A673 (cell line): ENCODE data around the gene ABCG8. TPM values are rescaled to one million over a fixed set of nuclear protein-coding genes. Genes with fewer than 3 reads are reported as not detected.

Source experiments
- BruUV-seq: library from RNA; stranded (reverse); fragments of 400-500 nt; replicated peaks from 2 replicates; lab custom pipeline; 2021; lab: Mats Ljungman, UMichigan
- CTCF ChIA-PET: fragments of 300-600 bp; sonication (Branson Sonifier 250); formaldehyde crosslinking; loops from one replicate; lab custom pipeline; 2022; ENCODE audit warnings: antibody characterized with exemption; lab: Charles Lee
- POLR2A ChIA-PET: fragments of 300-600 bp; sonication (Branson Sonifier 250); formaldehyde crosslinking; loops from one replicate; lab custom pipeline; 2022; ENCODE audit warnings: antibody characterized with exemption; ENCODE audit not compliant: low non-redundant PET; lab: Charles Lee
- DNase-seq: peaks from one replicate; pipeline ENCODE4 v3.0.0-alpha.2; 2015; ENCODE audit warnings: low spot score
- H3K27ac ChIP-seq: fragments of 200-600 bp; sonication (generic); 2 replicates; pipeline ENCODE4 v1.5.1; 2016; ENCODE audit warnings: mixed run types, low read depth, mild to moderate bottlenecking, mixed read lengths, antibody characterized with exemption, low read length; ENCODE audit not compliant: poor library complexity, severe bottlenecking
- H3K27me3 ChIP-seq: fragments of 200-600 bp; sonication (generic); replicated peaks from 2 replicates; pipeline ENCODE4 v1.6.1; 2017; ENCODE audit warnings: mixed run types, low read depth, mild to moderate bottlenecking, mixed read lengths, antibody characterized with exemption, low read length; ENCODE audit not compliant: insufficient read depth, poor library complexity
- H3K36me3 ChIP-seq: fragments of 200-600 bp; sonication (generic); 2 replicates; pipeline ENCODE4 v1.6.1; 2016; ENCODE audit warnings: mixed run types, mild to moderate bottlenecking, mixed read lengths, antibody characterized with exemption, low read length; ENCODE audit not compliant: insufficient read depth, poor library complexity, severe bottlenecking
- H3K4me1 ChIP-seq: fragments of 200-600 bp; sonication (generic); 2 replicates; pipeline ENCODE4 v1.6.1; 2017; ENCODE audit warnings: mixed run types, mild to moderate bottlenecking, mixed read lengths, antibody characterized with exemption, low read length; ENCODE audit not compliant: insufficient read depth, poor library complexity, severe bottlenecking
- H3K4me3 ChIP-seq: fragments of 200-600 bp; sonication (generic); 2 replicates; pipeline ENCODE4 v1.5.1; 2016; ENCODE audit warnings: low read depth, mixed run types, mild to moderate bottlenecking, mixed read lengths, low read length; ENCODE audit not compliant: poor library complexity, severe bottlenecking
- H3K9me3 ChIP-seq: fragments of 200-600 bp; sonication (generic); 2 replicates; pipeline ENCODE4 v1.6.1; 2016; ENCODE audit warnings: mixed run types, low read depth, mild to moderate bottlenecking, mixed read lengths, antibody characterized with exemption, low read length; ENCODE audit not compliant: poor library complexity, severe bottlenecking
- CTCF ChIP-seq: fragments of 300-800, 200-600 bp; sonication (generic); conservative IDR thresholded peaks from 2 replicates; pipeline ENCODE4 v1.5.1; 2017; ENCODE audit warnings: low read depth, mild to moderate bottlenecking, antibody characterized with exemption, low read length, moderate library complexity, mixed read lengths
- EZH2 ChIP-seq: fragments of 200-600 bp; sonication (generic); IDR thresholded peaks from 2 replicates; pipeline ENCODE4 v1.6.1; 2017; ENCODE audit warnings: borderline replicate concordance, low read depth, mild to moderate bottlenecking, mixed read lengths, antibody characterized with exemption, low read length; ENCODE audit not compliant: poor library complexity, severe bottlenecking
- intact Hi-C: fragments of 100-400 bp; cut with micrococcal nuclease; formaldehyde crosslinking; loops from one replicate; pipeline ENCODE4 v1.10.0; 2022; ENCODE audit not compliant: unreplicated experiment
- total RNA-seq: library from RNA; stranded (reverse); gene quantifications from 2 replicates; pipeline ENCODE4 v1.2.3, GENCODE V29; 2021

The ABCG8 gene
- total RNA-seq, 1 experiment from 2014 or later: not detected

- ChIA-PET CTCF (no interaction called here), POLR2A (no interaction called here)
- TF ChIP-seq CTCF: no peak
- no peak for TF ChIP-seq EZH2
Measured at GRCh38 chr2:43824512-43824911, 14.3 kb upstream of the ABCG8 start.

GRCh38 chr2:43824951-43825493 lies 13.7 kb upstream of the ABCG8 start:
- DNase-seq: no peak
- ChIA-PET POLR2A (no interaction called here), CTCF (no interaction called here)
- Histone ChIP-seq H3K27ac (no peak overlapping the region), H3K36me3 (no peaks in the 10 kb centered on the region), H3K4me1 (no peaks in the 10 kb centered on the region), H3K4me3 (no peak overlapping the region), H3K9me3 (no peaks in the 10 kb centered on the region), H3K27me3 (peaks cover 6% of the 10 kb centered on the region)
- no peak for TF ChIP-seq EZH2
- TF ChIP-seq CTCF: no peak
- no TSS peak for BruUV-seq
- intact Hi-C loops: no loop called here

More at GRCh38 chr2:43824512-43824911, 14.3 kb upstream of the ABCG8 start:
- Histone ChIP-seq H3K9me3 (no peaks in the 10 kb centered on the region), H3K36me3 (no peaks in the 10 kb centered on the region), H3K4me1 (no peaks in the 10 kb centered on the region), H3K4me3 (no peak overlapping the region), H3K27ac (no peak overlapping the region), H3K27me3 (peaks cover 2% of the 10 kb centered on the region)
- no TSS peak for BruUV-seq
- DNase-seq: no peak
- intact Hi-C loops: no loop called here

DNA sequence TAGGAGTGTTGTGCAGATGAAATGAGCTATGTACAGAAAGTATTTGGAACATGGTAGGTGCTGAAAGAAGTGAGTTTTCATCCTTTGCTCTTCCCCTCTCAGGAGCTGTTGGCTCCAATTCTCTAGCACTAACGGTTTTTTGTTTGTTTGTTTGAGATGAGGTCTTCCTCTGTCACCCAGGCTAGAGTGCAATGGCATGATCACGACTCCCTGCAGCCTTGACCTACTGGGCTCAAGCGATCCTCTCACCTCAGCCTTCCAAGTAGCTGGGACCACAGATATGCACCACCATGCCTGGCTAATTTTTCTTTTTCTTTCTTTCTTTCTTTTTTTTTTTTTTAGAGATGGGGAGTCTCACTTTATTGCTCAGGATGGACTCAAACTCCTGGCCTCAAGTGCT lies 12.9 kb upstream of the ABCG8 start:
- no peaks in the 10 kb centered on the region for H3K36me3 ChIP-seq
- no peak overlapping the region for H3K27ac ChIP-seq
- H3K4me3 ChIP-seq: no peak overlapping the region
- no peaks in the 10 kb centered on the region for H3K9me3 ChIP-seq
- ChIA-PET POLR2A (no interaction called here), CTCF (no interaction called here)
- intact Hi-C loops: no loop called here
- no TSS peak for BruUV-seq
- DNase-seq: no peak
- H3K4me1 ChIP-seq: no peaks in the 10 kb centered on the region
- TF ChIP-seq EZH2 (no peak), CTCF (no peak)
- H3K27me3 ChIP-seq: peaks cover 14% of the 10 kb centered on the region
